NCI-H345 treated with DMSO at 0.1 percent for 48 hours (cell line): ENCODE results near the gene TIPRL.
A peak's percentile ranks its signal among the peaks of the same experiment; 100 is the strongest.

Source experiments
- DNase-seq: peaks from one replicate; lab custom pipeline; 2025; ENCODE audit not compliant: unreplicated experiment; lab: John Stamatoyannopoulos, UW

Gene TIPRL

DNA sequence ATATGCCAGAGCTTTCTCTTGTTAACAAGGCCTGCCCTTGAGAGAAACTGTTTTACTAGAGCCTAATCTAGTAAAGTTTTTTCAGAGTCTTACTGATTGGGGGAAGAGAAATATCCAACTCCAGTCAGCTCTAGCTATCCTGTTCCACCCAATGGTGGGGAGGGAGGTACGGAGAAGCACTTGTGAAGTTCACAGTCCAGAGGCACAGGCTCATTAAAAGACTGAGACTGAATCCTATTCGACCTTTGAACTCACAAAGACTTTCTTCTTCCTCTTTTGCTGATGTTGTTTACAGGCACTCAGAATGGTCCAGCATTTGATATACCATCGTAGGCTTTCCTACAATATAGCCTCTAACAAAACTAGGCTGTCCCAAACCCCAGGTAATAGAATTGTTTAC, 31.6 kb downstream of the TIPRL start:
- DNase-seq, result no peak

GRCh38 chr1:168213349-168213748, 34.6 kb downstream of the TIPRL start:
- no peak for DNase-seq

- DNase-seq, result no peak
These were observed 37.4 kb downstream of the TIPRL start for GRCh38 chr1:168216171-168216570.

- DNase-seq, result no peak
These were observed 38.9 kb downstream of the TIPRL start for GRCh38 chr1:168217664-168218063.

- DNase-seq, result no peak
These were observed 39.9 kb downstream of the TIPRL start for GRCh38 chr1:168218658-168219057.

DNA sequence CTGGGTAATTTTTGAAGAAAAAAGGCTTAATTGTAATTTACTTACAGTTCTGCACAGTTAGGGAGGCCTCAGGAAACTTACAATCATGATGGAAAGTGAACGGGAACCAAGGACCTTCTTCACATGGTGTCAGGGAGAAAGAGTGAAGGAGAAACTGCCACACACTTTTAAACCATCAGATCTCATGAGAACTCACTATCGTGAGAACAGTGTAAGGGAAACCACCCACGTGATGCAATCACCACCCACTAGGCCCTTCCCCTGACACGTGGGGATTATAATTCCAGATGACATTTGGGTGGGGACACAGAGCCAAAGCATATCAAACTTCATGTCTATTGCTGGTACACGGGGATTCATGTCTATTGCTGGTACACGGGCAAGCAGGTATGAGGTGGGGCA, 41.7 kb downstream of the TIPRL start:
- no peak for DNase-seq

GRCh38 chr1:168221275-168221674, 42.5 kb downstream of the TIPRL start:
- DNase-seq, result no peak

- no peak for DNase-seq
These were observed 44.5 kb downstream of the TIPRL start for GRCh38 chr1:168223261-168223660.

DNA sequence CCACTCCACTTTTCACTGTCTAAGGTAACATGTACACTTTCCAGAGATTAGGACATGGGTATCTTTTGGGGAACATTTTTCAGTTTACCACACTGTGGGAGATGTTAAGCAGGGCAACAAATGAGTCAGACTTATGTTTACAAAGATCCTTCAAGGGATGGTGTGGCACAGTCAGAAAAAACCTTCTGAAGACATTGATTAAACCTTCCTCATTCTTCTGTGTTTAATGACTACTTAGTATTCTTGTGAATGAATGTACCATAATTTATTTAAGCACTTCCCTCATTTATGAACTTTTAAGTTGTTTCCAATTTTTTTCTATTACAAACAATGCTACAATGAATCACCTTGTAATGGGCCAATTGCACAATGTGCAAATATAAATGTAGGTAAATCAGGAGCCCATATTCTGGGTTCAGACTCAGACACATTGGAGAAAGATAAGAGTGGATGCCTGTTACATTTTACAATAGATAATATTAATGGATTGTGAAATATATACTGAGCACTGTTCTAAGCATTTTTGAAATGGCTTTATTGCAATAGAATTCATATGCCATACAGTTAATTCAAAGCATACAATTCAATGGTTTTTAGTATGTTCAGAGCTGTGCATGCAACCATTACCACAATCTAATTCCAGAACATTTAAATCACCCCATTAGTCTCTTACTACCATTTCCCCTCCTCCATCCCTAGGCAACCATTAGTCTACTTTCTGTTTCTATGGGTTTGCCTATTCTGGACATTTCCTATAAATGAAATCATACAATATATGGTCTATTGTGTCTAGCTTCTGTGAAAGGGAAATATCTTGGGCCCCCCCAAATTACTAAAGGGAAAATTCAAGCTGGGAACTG, 45.1 kb downstream of the TIPRL start:
- no peak for DNase-seq

GRCh38 chr1:168224991-168225390, 46.2 kb downstream of the TIPRL start:
- no peak for DNase-seq

GRCh38 chr1:168225476-168226190, 46.9 kb downstream of the TIPRL start, which contains the start of gene SFT2D2:
Gene SFT2D2, plus strand, starts transcription at chr1:168226004. Its CDS starts 76 bp downstream, at chr1:168226080.
- DNase-seq, result peak; percentile 61

DNA sequence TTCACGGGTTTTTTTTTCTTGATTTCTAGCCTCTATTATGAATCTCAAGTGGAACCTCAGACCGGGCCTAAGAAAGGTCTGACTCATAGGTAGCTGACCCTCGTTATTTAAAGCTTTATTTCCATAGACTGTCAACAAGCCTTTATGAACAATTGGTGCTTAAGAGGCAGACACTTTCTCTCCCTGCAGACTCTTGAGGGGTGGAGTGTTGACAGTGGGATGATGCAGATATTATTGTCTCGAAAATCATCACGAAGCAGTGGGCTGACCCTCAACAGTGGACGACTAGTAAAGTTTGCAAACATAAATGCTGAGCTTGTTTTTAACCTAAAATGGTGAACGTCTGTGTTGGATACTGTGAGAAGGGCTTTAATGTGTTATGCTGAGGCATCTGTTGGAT, 48.9 kb downstream of the TIPRL start:
- no peak for DNase-seq

GRCh38 chr1:168229893-168230292, 51.1 kb downstream of the TIPRL start:
- DNase-seq, result no peak

DNA sequence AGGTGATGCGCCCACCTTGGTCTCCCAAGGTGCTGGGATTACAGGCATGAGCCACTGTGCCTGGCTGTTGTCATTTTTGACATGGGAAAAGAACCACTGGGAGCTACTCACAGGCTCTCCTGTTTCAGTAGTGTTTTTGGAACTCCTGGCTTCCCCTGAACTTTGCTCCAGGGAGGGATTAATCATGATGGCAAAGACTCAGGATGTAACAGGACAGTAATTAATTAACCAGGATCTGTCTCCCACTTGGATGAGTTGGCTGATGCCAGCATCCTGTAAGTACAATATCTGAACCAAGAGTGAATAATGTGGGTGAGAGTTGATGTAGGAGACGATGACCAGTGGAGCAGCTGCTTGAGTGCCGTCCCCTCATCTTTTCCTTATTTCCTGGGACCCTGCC, 51.9 kb downstream of the TIPRL start:
- no peak for DNase-seq

GRCh38 chr1:168234846-168235547, 56.2 kb downstream of the TIPRL start:
- no peak for DNase-seq

DNA sequence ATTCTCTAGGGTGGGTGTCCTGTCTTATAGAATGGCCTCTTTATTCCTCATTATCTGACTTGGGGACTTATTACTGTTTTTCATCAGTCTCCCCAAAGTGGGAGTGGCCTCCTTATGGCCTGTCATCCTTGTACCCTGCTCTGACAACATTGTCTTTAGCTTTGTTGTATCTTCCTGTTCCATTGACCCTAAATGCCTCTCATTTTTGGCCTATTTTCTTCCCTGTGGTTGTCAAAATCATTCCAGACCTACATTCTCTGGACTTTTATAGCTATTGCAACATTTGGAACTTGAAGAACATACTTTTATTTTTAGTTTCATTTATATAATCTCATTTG, 56.8 kb downstream of the TIPRL start:
- DNase-seq, result no peak

GRCh38 chr1:168235937-168236336, 57.2 kb downstream of the TIPRL start:
- DNase-seq, result no peak

DNA sequence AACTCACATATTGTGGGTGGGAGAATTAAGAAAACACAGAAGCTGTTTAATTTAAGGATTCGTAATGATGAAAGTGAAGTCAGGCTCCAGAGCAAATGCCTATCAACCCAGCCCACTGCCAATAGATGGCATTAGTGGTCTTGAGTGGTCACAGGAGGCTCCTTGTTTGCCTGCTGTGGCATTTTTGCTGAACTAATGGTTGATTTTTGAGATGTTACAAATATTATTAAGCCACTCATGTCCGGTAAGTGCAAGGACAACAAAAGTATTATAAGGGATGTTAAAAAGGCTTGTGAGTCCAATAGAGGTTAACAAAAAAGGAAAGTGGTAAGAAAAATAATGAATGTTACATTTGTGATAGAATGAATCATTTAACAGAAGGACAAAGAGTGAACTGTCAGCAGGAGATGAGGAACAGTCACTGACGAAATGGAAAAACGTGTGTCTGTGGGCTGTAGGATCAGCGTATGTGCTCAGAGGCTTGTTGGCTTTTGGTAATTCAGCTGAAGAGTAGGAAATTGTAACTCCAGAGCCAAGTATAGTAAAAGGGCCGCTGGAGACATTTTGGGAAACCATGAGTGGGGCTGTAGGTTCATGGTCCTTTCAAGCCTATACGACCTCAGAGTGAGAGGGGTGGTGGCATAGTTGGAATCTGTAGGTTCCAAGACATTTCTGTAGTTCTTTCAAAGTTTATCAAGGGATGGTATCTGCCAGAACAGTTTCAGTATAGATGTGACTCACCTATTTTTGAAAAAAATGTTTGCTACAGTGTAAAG, 58.3 kb downstream of the TIPRL start:
- no peak for DNase-seq

DNA sequence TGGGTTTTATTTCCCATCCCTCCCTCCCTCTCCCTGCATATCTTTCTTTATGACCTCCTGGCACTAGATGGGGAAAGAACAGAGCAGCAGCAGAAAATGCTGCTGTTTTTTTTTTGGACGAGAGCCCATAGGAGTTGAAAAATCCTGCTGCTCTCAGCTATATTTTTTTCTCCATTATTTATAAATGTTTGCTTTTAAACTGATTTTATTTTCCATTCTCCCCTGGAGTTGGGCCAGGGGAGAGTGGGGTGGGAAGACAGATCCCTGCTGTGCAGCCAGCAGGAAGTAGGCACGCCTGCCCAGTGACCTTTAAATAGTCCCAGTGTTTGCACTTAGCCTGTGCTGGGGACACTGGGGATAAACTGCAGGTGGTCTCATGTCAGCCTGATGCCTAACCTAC, 64.4 kb downstream of the TIPRL start:
- DNase-seq, result no peak

DNA sequence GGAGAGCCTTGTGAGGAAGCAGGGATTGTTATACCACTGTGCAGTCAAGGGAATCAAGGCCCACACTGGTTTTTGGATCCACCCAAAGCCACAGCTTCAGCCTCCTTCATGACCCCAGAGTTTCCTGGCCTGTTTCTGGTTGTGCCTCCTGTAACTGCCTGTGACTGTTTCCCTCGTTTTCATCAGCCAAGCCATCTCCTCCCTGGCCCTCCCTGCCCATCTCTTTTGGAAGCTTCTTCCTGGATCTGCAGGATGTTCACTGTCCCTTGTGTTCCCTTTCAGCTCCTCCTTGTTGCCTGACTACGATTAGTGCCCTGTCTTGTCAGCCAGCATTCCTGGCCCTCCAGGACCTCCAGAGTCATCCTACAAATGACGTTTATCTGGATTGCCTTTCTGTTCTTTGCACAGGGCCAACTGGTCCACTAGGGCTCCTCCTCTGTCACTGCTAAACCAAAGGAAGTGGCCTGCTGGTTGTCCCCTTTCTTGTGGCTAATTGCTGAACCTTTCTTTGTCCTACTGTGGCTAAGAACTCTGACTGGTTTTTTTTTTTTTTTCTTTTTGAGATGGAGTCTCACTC, 65.0 kb downstream of the TIPRL start:
- no peak for DNase-seq

DNA sequence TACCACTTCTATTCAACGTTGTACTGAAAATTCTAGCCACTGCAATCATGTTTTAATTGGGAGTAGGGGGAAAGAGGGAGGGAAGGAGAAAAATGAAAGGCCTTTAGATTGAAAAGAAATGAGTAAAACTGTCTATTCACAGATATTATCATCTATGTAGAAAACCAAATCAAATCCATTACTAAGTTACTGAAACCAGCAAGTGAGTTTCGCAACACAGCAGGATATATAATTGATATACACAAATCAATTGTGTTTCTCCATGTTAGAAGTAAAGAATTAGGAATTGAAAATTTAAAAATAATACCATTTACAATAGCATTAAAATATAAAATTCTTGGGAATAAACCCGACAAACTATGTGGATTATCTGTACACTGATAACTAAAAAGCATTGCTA, 66.3 kb downstream of the TIPRL start:
- no peak for DNase-seq
